ENCODE measurements around the gene CEMIP.

DNA sequence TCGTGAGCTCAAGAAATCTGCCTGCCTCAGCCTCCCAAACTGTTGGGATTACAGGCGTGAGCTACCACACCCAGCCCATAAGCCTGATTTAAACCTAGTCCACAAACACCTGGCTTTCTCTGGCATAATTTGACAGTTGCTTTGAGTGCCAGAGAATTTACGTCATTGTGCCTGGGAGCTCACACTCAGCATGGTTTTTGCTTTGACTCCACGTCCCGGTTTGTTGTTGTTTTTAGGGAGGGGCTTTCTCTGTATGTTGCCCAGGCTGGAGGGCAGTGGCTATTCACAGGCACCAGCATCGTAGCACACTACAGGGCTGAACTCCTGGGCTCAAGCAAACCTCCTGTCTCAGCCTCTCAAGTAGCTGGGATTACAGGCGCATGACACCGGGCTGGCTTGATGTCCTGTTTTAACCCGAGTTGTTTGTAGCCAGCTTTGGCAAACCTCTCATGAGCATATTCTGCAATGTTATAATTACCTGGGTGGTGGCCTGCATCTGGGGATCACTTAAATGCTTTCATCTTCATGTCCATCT is 32.7 kb downstream of the CEMIP start:
- TF ChIP-seq, protein P1, sequence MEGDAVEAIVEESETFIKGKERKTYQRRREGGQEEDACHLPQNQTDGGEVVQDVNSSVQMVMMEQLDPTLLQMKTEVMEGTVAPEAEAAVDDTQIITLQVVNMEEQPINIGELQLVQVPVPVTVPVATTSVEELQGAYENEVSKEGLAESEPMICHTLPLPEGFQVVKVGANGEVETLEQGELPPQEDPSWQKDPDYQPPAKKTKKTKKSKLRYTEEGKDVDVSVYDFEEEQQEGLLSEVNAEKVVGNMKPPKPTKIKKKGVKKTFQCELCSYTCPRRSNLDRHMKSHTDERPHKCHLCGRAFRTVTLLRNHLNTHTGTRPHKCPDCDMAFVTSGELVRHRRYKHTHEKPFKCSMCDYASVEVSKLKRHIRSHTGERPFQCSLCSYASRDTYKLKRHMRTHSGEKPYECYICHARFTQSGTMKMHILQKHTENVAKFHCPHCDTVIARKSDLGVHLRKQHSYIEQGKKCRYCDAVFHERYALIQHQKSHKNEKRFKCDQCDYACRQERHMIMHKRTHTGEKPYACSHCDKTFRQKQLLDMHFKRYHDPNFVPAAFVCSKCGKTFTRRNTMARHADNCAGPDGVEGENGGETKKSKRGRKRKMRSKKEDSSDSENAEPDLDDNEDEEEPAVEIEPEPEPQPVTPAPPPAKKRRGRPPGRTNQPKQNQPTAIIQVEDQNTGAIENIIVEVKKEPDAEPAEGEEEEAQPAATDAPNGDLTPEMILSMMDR (IDR thresholded peaks at IDR 0.05): no peak
- TF ChIP-seq POLR2AphosphoS5 (IDR thresholded peaks at IDR 0.05): no peak
- no peak for TF ChIP-seq POLR2A (IDR thresholded peaks at IDR 0.05)

Data from breast epithelium (tissue), 3 donors.